NB4 (cell line): Measurements from ENCODE around the gene EXOC4.

Experiments
- CTCF ChIP-seq: IDR thresholded peaks from one replicate; pipeline ENCODE4 v1.5.1; 2012; ENCODE audit warnings: low read depth, low read length
- POLR2A ChIP-seq: IDR thresholded peaks from 2 replicates; pipeline ENCODE4 v1.6.1; 2011; ENCODE audit warnings: mild to moderate bottlenecking; ENCODE audit not compliant: insufficient read length; ENCODE audit errors: extremely low read depth

DNA sequence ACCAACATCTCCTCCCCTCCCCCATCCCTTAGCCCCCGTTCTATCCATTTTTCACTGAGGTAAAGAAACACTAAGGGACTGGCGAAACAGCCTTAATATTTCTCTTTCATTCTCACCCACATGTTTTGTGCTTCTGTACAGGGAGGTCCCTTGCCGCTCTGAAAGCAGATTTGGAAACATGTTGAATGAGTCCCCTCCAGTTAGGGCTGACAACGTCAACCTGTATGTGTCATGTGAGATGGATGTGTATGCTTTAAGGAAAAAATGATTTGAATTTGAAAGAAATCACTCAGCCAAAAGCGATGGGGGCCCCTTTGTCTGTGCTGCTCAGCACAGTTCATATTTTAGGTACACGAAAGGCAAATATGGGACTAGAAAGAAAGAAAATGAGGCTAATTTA is 560.0 kb downstream of the EXOC4 start:
- TF ChIP-seq CTCF (no peak), POLR2A (no peak)
